Retinal pigment epithelial cell (primary cell): ENCODE measurements around the gene HPCAL1.

Experiments
- DNase-seq: peaks from one replicate; pipeline ENCODE4 v3.0.0-alpha.2; 2010; ENCODE audit warnings: low read depth
- H3K4me3 ChIP-seq: 2 replicates; pipeline ENCODE4 v1.5.1; 2011; ENCODE audit warnings: mild to moderate bottlenecking, low read length, control low read depth, moderate library complexity
- TF ChIP-seq, protein P1 (sequence below): conservative IDR thresholded peaks from 2 replicates; pipeline ENCODE4 v1.5.1; 2011; ENCODE audit warnings: low read depth, low read length, control low read depth, inconsistent platforms

HPCAL1 gene

DNA sequence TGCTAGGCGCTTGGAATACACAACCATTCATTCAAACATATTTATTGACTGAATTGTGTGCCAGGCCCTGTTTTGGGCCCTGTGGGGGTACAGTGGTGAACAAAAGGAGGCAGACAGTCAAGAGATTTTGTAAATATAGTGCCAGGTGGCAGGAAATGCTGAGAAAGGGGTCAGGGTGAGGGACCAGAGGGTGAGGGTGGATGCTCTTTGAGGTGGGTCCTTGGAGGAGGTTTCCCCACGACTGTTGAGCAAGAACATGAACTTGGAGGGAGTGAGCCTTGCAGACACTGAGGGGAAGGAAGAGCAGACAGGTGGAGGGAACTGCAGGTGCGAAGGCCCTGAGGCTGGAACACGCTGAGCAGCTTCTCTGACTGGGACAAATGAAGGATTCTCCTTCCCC lies 104.7 kb downstream of the HPCAL1 start:
- no peak overlapping the region for H3K4me3 ChIP-seq
- TF ChIP-seq, protein P1, sequence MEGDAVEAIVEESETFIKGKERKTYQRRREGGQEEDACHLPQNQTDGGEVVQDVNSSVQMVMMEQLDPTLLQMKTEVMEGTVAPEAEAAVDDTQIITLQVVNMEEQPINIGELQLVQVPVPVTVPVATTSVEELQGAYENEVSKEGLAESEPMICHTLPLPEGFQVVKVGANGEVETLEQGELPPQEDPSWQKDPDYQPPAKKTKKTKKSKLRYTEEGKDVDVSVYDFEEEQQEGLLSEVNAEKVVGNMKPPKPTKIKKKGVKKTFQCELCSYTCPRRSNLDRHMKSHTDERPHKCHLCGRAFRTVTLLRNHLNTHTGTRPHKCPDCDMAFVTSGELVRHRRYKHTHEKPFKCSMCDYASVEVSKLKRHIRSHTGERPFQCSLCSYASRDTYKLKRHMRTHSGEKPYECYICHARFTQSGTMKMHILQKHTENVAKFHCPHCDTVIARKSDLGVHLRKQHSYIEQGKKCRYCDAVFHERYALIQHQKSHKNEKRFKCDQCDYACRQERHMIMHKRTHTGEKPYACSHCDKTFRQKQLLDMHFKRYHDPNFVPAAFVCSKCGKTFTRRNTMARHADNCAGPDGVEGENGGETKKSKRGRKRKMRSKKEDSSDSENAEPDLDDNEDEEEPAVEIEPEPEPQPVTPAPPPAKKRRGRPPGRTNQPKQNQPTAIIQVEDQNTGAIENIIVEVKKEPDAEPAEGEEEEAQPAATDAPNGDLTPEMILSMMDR: no peak
- DNase-seq: no peak

DNA sequence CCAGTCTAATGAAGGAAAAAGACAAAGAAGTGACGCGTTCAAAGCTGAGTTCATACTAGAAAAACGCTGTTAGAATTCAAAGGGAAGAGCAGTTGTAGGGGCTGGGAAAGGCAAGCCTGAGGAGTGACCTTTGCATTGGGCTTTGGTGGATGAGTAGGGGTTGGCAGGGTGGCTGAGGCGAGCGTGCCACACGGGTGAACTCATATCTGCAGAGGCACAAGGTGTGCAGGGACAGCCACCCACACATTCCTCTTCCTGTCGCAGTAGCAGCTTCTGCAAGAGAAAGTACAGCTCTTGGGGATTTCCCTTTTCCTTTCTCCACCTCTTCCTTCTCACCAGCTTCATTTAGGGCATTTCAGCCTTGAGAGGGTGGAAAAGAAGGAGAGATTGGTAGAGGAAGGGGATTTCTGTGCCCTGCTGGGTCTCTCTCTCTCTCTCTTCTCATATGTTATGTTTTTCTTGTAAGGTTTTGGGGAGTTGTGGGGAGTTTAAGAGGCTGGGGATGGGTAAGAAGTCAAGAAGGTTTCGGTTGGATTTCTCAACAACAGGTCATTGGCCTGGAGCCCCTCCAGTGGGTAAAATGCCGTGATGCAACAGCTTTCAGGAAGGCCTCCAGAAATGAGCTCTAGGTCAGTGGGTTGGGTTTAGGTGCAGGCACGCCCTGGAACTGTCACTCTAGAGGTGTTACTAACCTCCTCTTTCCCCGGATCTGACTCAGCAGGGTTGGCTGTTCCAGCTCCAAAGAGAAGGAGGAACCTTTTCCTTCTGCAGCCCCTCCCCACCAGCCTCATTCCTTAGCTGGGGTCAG lies 105.3 kb downstream of the HPCAL1 start:
- peak; percentile 89 for DNase-seq
- H3K4me3 ChIP-seq: no peak overlapping the region

DNA sequence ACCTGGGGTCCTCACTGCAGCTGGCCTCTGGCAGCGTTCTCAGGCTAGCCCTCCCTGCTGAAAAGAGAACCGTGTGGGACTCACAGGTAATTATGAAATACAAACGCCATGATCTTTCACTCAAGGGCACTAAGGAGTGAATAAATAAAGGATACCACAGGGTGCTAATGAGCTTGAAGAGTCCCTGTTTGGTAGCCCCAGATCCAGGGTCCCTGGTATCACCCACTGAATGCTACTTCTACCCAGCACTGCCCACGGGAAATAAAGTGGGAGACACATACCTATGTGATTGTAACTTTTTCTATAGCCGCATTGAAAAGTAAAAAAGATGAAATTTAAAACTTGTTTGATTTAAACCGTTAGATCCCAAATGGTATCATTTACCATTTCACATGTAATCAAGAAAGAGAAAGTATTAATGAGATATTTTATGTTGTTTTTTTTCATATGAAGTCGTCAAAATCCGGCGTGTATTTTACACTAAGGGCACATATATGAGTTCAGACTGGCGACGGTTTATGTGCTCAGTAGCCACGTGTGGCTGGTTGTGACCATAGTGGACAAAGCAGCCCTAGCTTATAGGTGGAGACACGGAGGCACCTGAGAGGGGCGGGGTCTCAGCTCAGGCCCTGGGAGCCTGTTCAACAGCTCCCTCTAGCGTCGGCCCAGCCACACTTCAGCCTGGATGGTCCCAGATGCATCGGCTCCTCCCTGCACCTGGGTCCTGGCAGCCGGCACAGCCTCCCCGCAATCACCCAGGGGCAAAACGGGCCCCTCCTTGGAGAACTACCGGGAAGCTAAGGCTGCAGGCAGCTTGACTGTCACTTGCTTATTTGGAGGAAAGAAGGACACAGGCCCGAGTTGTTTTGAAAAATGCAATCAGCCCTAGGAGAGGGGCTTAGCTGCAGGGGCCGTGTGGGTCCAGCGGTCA lies 106.2 kb downstream of the HPCAL1 start:
- TF ChIP-seq, protein P1: peak; percentile 96
- DNase-seq: peak; percentile 66
- no peak overlapping the region for H3K4me3 ChIP-seq

More for the DNA sequence above, 105.3 kb downstream of the HPCAL1 start:
- TF ChIP-seq, protein P1: no peak

DNA sequence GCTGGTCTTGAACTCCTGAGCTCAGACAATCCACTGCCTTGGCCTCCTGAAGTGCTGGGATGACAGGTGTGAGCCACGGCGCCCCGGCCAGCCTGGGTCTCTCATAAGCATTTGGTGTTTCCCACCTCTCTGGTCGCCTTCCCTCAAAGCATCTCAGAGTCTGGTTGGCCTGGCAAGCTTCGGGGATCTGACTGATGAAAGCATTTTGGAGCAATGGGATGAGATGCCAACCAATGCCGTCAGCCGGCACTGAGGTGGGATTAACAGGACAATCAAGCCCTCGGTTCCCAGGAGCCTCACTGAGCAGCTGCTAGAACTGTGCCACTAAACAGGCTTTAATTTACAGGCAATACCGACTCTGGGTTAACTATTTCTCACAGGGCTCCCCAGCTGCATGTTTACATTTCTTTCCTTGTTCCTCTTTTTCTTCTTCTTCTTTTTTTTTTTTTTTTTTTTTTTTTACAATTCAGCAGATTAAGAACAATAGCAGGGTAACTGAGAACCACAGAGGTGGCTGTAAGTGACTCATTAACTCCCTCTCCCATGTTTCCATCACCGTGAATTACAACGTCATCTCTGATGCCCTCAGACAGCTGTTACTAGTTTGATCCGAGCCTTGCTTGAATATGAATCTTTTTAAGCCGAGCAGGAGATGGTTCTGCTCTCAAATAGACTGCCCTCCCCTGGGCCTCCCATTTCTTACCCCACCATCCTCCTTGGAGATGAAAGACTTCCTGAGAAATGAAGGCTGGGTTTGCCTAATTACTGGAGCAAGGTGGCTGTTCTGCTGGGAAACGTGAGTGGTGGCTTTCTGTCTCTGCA lies 107.5 kb downstream of the HPCAL1 start:
- no peak overlapping the region for H3K4me3 ChIP-seq
- TF ChIP-seq, protein P1: no peak
- peak; percentile 68 for DNase-seq

DNA sequence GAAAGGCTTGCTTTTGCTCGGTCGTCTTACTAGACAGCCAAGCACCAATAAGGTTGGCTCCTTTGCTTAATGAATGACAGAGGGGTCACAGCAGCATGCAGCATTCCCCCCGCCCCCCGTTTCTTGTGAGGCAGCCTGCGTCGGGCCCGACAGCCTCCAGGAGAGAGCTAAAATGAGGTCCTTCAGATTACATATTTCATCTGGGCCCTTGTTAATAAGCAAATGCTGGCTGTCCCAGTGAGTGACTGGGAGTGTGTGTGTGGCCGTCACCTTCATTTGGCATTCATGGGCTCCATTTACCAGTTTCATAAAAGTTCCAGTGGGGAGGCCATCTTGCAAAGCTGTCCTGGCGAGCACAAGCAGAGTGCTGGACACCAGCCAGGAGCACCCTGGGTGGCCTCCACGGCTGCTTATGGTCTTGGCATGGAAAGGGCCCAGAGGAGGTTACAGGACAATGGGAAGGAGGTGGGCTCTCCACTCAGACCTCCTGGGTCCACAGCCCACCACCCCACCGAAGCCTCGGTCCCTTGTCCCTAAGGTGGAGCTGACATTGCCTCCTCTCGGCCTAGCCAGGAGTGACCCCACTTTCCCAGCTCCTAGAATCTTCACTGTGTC lies 108.2 kb downstream of the HPCAL1 start:
- TF ChIP-seq, protein P1: no peak
- H3K4me3 ChIP-seq: no peak overlapping the region
- no peak for DNase-seq

DNA sequence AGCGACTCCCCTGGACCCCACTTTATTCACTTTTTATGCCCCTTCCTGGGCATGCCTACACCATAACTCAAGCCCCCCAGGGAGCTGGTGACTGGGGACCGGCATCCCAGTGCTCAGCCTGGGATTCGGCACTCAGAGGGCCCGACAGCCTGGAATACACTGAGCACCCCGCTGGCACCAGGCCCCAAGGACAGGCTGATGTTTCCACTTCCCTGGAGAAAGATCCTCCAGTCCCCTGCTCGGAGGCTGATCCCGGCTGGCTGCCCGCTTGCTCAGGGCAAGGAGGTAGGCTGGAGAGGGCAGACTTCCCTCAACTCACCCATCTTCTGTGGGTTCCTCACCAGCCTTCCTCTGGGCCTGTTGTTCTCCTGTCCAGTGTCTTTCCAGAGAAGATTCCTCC lies 108.9 kb downstream of the HPCAL1 start:
- no peak for DNase-seq
- TF ChIP-seq, protein P1: no peak

More for the DNA sequence above, 108.9 kb downstream of the HPCAL1 start:
- no peak overlapping the region for H3K4me3 ChIP-seq
